ENCODE data around the gene PHYHD1.

Gene PHYHD1

DNA sequence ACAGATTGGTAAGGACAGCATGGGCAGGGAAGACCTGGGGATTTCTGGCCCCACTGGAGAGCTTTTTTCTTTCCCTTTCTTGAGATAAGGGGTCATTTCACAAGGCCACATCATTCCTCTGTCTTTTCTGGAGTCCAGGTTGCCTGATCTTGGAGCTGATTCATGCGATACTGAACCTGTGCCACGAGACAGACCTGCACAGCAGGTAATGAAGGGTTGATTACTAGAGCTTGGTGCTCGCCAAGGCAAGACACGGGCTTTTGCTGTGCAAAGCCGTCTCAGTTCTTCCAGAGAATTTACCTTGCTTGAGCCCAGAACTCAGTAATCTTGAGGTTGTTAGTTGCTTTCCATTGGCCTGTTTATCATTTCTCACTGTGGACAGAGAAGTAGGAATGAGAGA lies 65.9 kb downstream of the PHYHD1 start:
- no peak for DNase-seq

DNA sequence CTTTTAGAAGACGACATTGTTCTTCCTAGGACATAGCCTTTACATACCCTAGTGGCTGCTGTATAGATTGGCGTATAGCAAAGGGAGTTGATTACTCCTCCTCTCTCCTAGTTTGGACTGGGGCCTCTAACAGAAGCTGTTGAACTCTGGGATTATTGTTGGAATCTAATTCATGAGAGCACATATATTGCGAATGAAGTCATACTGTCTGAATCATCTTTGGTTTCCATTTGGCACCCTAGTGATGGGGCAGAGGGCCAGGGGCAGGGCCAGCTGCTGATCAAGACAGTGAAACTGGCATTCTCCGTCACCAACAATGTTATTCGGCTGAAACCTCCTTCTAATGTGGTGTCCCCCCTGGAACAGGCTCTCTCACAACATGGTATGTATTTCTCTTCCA lies 67.0 kb downstream of the PHYHD1 start:
- DNase-seq: no peak
